ENCODE measurements around the gene CAMP. TPM values are rescaled to one million over a fixed set of nuclear protein-coding genes. Genes with fewer than 3 reads are reported as not detected.

CAMP gene
- polyA plus RNA-seq, 6 donors from 2014 or later: 5.1 TPM; not detected in 5

DNA sequence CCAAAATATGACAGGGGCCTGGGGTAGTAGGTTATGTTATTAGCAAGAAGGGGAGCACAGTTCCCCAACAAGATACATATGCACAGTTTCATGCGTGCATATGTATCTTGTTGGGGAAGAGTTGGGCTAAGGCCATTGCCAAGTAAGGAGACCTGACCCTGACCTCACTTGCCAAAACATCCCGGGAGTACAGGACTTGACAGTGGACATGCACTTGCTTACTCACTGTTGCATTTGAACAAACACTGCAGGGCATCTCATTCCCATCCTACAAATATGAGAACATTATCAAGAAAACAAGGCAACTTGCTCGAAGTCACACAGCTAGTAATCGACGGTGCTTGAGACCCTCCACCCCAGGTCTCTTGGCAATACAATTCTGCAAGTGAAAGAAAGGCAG, 4.8 kb upstream of the CAMP start:
- H3K4me1 Mint-ChIP-seq: peaks cover 25 to 34% (median 27%) of the 10 kb centered on the region in 3 donors
- H3K9me3 Mint-ChIP-seq: no peaks in the 10 kb centered on the region
- no peak for ATAC-seq (ENCODE audit: low read depth in 2 of 2)
- H3K27me3 Mint-ChIP-seq: no peaks in the 10 kb centered on the region
- no peaks in the 10 kb centered on the region for H3K36me3 Mint-ChIP-seq
- H3K4me3 Mint-ChIP-seq: no peak overlapping the region
- DNase-seq: no peak
- H3K27ac Mint-ChIP-seq: no peak overlapping the region

DNA sequence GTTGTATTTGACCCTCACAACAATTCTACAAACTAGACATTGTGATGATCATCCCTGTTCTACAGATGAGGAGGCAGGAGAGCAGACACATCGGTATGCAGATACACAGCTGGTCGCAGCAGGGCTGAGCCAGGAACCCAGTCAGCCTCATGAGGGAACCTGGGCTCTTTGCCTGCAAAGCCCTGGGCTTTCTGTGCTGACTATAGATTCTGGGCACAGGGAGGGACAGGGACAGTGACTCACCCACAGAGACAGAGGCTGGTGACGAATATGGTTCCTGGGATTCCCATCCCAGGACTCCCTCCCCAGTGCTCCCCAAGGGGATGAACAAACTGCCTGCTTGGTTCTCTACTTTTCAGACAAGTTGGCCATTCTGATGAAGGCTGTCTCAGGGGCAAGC, 3.8 kb upstream of the CAMP start:
- Mint-ChIP-seq H3K4me1 (peaks cover 35 to 44% (median 37%) of the 10 kb centered on the region in 3 donors), H3K27me3 (no peaks in the 10 kb centered on the region), H3K27ac (peak overlapping the region in 1 of 6 donors; percentile 65), H3K36me3 (no peaks in the 10 kb centered on the region), H3K4me3 (no peak overlapping the region), H3K9me3 (no peaks in the 10 kb centered on the region)
- no peak for ATAC-seq (ENCODE audit: low read depth in 2 of 2)
- DNase-seq: no peak

DNA sequence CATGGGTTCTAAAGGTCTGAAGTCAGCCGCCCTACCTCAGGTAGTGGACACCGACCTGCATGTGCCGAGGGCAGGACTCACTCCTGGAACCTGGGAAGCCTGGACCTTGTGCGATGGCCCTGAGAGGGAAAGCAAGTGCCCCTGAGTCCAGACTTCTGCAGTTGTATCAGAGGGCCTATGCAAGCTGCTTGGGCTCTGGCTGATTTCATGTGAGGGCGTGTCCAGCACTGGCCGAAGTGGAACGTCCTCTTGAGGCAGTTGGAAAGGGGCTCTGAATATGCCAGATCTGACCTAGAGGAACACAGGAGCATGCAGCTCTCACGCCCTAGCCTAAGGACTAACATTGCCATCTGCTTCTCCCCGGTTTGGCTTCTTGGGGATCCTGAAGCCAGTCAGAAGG, 2.5 kb upstream of the CAMP start:
- peak overlapping the region in 1 of 8 donors; percentile 35 for H3K4me3 Mint-ChIP-seq
- peaks cover 37 to 55% (median 44%) of the 10 kb centered on the region in 3 donors for H3K4me1 Mint-ChIP-seq

DNA sequence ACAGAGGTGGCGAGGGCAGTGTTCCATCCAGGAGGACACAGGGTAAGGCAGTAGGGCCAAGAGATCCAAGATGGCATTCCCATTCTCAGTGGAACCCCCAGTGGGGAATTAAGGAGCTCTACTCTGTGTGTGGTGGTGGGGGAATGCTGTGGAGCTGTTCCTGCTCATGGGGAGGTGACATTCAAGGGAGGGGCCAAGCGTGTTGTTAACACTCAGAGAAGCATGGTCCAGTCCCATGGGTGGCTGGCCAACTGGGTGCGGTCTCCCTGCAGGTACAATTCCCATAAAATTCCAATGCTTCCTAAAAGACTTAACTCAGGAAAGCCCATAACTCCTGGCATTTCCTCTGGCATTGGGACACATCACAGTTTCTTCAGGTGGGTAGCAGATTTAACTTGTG, 2.3 kb downstream of the CAMP start:
- ATAC-seq (ENCODE audit: low read depth in 2 of 2): no peak
- no peaks in the 10 kb centered on the region for H3K9me3 Mint-ChIP-seq

More for the DNA sequence above, 2.5 kb upstream of the CAMP start:
- H3K27me3 Mint-ChIP-seq: no peaks in the 10 kb centered on the region
- no peaks in the 10 kb centered on the region for H3K9me3 Mint-ChIP-seq
- no peak for ATAC-seq (ENCODE audit: low read depth in 2 of 2)
- no peaks in the 10 kb centered on the region for H3K36me3 Mint-ChIP-seq
- peak overlapping the region in 1 of 6 donors; percentile 84 for H3K27ac Mint-ChIP-seq
- DNase-seq: no peak

DNA sequence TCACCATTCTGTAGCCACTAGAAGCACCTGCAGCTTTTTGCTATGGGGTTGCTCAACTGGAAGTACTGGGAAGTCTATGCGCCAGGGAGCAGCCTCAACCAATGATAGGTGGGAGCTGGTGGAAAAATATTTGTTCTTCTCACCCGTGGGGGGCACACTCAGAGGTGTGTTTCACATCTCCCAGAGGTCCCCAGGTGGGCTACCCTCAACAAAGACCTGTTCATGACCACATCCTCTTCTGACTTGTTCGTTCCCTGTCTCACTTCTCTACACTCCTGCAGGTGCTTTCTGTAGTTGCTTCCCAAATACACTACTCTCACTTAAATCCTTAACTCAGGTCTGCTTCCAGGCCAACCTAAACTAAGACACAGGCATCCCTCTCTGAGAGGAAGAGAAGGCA, 3.6 kb downstream of the CAMP start:
- ATAC-seq (ENCODE audit: low read depth in 2 of 2) (peak; percentile 54 to 59), DNase-seq (peak; percentile 15)
- H3K36me3 Mint-ChIP-seq: no peaks in the 10 kb centered on the region
- peak overlapping the region in 6 of 8 donors; percentile 5 to 71 (median 22) for H3K4me3 Mint-ChIP-seq
- H3K27ac Mint-ChIP-seq: peak overlapping the region in 4 of 6 donors; percentile 40 to 94 (median 76)
- peaks cover 35 to 65% (median 50%) of the 10 kb centered on the region in 3 donors for H3K4me1 Mint-ChIP-seq
- H3K9me3 Mint-ChIP-seq: no peaks in the 10 kb centered on the region
- no peaks in the 10 kb centered on the region for H3K27me3 Mint-ChIP-seq

More for the DNA sequence above, 2.3 kb downstream of the CAMP start:
- Mint-ChIP-seq H3K4me1 (peaks cover 43 to 74% (median 59%) of the 10 kb centered on the region in 3 donors), H3K27ac (peak overlapping the region in 4 of 6 donors; percentile 27 to 82 (median 64)), H3K36me3 (no peaks in the 10 kb centered on the region), H3K27me3 (no peaks in the 10 kb centered on the region), H3K4me3 (peak overlapping the region in 3 of 8 donors; percentile 25 to 66 (median 52))
- no peak for DNase-seq

DNA sequence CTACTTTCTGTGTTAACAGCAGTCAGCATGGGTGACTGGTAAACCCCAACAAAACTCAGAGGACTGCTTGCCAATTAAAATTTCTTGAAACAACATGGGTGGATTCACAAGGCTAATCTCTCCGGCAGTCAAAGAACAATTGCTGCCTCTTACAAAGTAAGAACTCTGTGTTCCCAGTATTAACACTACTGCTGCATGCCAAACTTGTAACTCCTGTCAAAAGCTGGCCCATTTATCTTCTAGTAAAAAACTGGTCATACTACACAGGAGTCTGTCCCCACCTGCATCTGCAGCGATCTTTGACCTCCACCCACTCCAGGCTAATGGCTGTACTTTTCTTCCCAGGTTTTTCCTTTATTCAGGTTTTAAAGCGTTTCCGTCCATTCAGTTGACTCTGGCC, 8.9 kb downstream of the CAMP start:
- no peaks in the 10 kb centered on the region for H3K27me3 Mint-ChIP-seq
- H3K36me3 Mint-ChIP-seq: no peaks in the 10 kb centered on the region
- no peak for DNase-seq
- H3K4me3 Mint-ChIP-seq: no peak overlapping the region
- ATAC-seq (ENCODE audit: low read depth in 2 of 2): no peak
- H3K9me3 Mint-ChIP-seq: no peaks in the 10 kb centered on the region
- peak overlapping the region in 1 of 6 donors; percentile 5 for H3K27ac Mint-ChIP-seq
- peaks cover 9 to 29% (median 15%) of the 10 kb centered on the region in 3 donors for H3K4me1 Mint-ChIP-seq

DNA sequence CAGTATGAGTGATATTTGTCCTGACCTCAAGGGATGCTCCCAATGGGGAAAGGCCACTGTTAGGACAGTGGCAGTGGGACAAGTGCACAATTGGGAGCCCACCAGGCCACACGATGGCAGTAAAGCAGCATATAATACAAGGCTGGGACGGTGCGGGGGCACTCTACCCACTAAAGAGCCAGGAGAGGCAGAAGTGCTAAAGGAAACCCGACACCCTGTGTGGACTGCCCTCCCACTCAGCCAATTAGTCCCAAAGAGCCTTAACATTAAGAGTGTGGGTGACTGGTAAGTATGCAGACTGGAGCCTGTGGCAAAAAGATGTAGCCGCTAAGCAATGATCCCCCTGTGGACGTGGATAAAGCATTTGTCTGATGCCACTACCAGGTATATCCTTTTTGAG, 9.4 kb downstream of the CAMP start:
- peak; percentile 98 to 99 for ATAC-seq (ENCODE audit: low read depth in 2 of 2)
- H3K36me3 Mint-ChIP-seq: no peaks in the 10 kb centered on the region
- peak overlapping the region in 1 of 6 donors; percentile 5 for H3K27ac Mint-ChIP-seq
- DNase-seq: peak; percentile 50
- no peaks in the 10 kb centered on the region for H3K27me3 Mint-ChIP-seq
- H3K4me1 Mint-ChIP-seq: peaks cover 7 to 24% (median 12%) of the 10 kb centered on the region in 3 donors
- H3K4me3 Mint-ChIP-seq: peak overlapping the region in 2 of 8 donors; percentile 9 to 57
- H3K9me3 Mint-ChIP-seq: no peaks in the 10 kb centered on the region

DNA sequence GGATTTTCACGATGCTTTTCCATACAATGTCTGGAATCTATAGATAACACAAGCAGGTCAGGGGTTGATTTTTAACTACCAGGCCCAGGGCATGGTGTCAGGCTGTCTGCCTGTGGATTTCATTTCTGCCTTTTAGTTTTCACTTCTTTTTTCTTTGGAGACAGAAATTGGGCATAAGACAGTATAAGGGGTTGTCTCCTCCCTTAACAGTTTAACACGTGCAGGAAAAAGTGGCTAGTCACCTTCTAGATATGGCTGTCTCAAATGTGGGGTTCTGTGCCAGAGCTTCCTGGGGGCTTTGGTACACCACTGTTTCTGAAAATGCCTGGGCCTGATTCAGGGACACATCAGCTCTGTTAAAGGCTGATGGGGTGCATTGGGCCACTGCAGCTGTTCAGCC, 10.2 kb downstream of the CAMP start:
- DNase-seq: no peak
- no peak for ATAC-seq (ENCODE audit: low read depth in 2 of 2)
- no peaks in the 10 kb centered on the region for H3K27me3 Mint-ChIP-seq
- H3K9me3 Mint-ChIP-seq: no peaks in the 10 kb centered on the region
- no peaks in the 10 kb centered on the region for H3K36me3 Mint-ChIP-seq
- H3K4me3 Mint-ChIP-seq: no peak overlapping the region
- H3K4me1 Mint-ChIP-seq: peaks cover 7 to 19% (median 12%) of the 10 kb centered on the region in 3 donors
- H3K27ac Mint-ChIP-seq: peak overlapping the region in 1 of 6 donors; percentile 49

DNA sequence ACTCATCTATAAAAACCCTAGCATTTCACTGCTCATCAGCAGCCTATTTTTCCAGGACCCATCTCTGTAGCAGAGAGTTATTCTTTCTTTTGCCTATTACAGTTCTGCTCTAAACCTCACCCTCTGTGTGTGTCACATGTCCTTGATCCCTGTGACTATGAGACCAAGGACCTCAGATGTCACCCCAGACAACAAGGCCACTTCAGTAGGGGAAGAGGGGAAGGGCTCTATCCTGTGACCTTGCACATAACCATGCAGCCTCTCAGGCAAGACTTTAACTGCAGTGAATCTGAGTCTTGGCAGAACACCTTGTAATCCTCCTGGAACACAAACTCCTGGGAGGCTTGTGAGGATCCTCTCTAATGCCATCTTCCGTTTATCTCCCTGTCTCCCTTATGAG, 13.2 kb downstream of the CAMP start:
- no peak for ATAC-seq (ENCODE audit: low read depth in 2 of 2)

DNA sequence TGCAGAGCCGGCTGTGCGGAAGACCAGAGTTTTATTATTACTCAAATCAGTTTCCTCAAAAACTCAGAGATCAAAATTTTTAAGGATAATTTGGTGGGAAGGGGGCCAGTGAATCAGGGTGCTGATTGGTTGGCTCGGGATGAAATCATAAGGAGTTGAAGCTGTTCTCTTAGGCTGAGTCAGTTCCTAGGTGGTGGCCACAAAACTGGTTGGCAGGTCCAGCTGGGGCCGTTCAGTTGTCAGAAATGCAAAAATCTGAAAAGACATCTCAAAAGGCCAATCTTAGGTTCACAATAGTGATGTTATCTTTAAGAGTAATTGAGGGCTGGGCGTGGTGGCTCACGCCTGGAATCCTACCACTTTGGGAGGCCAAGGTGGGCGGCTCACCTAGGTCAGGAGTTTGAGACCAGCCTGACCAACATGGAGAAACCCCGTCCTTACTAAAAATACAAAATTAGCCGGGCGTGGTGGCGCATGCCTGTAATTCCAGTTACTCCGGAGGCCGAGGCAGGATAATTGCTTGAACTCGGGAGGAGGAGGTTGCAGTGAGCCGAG, 15.3 kb downstream of the CAMP start:
- Mint-ChIP-seq H3K4me3 (no peak overlapping the region), H3K36me3 (no peaks in the 10 kb centered on the region), H3K27me3 (no peaks in the 10 kb centered on the region), H3K27ac (peak overlapping the region in 1 of 6 donors; percentile 67), H3K4me1 (peaks cover 5 to 18% (median 12%) of the 10 kb centered on the region in 3 donors), H3K9me3 (no peaks in the 10 kb centered on the region)
- ATAC-seq (ENCODE audit: low read depth in 2 of 2) (no peak), DNase-seq (no peak)

More for the DNA sequence above, 13.2 kb downstream of the CAMP start:
- Mint-ChIP-seq H3K9me3 (no peaks in the 10 kb centered on the region), H3K4me3 (no peak overlapping the region), H3K4me1 (peaks cover 12 to 26% (median 23%) of the 10 kb centered on the region in 3 donors), H3K27me3 (no peaks in the 10 kb centered on the region), H3K36me3 (no peaks in the 10 kb centered on the region), H3K27ac (no peak overlapping the region)
- DNase-seq: no peak

DNA sequence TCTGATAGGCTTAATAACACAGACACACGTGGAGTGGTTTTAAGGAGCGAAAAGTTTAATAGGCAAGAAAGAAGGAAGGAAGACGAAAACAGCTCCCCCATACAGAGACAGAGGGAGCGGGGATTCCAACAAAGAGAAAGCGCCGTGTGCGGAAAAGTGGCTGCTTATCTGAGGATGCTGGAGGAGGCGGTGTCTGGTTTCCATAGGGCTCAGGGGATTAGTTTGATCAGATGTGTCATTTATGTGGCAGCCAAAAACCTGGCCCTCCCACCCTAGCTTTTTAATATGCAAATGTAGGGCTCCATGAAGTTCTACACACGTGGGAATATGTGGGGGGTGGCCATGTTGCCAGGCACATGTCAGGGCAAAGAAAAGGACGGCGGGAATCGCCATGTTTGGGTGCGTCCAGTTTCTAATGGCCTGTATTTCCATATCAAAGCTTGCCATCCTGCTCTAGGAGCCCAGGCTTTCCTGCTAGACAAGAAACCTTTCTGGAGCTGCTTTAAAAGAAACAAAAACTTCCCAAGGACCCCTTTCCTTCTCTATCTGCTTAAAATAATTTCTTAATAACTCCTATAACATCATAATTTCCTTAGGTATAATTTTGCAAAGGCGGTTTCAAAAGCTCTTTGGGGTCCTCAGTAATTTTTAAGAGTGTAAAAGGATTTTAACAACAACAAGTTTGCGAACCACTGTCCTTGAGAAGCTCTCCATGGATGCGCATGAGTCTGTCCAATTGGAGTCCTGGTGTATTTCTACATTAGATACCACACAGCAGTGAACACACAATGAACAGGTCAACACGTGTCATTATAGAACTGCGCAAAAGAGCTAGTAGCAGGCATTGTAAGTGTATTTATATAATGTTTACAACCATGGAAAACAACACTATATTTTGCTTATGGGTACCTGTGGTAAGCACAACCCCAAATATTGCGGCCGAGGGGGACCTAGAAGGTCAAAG, 17.0 kb downstream of the CAMP start:
- Mint-ChIP-seq H3K27ac (peak overlapping the region; percentile 80 to 96 (median 92)), H3K4me1 (peaks cover 5 to 20% (median 12%) of the 10 kb centered on the region in 3 donors), H3K27me3 (no peaks in the 10 kb centered on the region), H3K4me3 (peak overlapping the region; percentile 86 to 96 (median 94)), H3K36me3 (no peaks in the 10 kb centered on the region), H3K9me3 (no peaks in the 10 kb centered on the region)
- DNase-seq (no peak), ATAC-seq (ENCODE audit: low read depth in 2 of 2) (no peak)

DNA sequence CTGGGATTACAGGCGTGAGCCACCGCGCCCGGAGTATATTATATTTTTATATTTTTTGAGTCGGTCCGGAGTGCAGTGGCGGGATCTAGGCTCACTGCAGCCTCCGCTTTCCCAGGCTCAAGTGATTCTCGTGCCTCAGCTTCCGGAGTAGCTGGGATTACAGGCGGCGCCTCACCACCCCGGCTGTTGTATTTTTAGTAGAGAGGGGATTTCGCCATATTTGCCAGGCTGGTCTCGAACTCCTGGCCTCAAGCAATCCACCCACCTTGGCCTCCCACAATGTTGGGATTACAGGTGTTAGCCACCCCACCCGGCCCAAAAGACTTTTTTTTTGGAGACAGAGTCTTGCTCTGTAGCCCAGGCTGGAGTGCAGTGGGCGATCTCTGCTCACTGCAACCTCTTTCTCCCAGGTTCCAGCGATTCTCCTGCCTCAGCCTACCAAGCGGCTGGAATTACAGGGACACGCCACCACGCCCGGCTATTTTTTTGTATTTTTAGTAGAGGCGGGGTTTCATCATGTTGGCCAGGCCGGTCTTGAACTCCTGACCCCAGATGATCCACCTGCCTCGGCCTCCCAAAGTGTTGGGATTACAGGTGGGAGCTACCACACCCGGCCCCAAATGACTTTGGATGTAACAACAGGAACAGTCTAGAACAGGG, 18.6 kb downstream of the CAMP start:
- no peaks in the 10 kb centered on the region for H3K9me3 Mint-ChIP-seq
- ATAC-seq (ENCODE audit: low read depth in 2 of 2) (no peak), DNase-seq (no peak)
- H3K4me3 Mint-ChIP-seq: peak overlapping the region; percentile 86 to 96 (median 94)
- H3K4me1 Mint-ChIP-seq: peaks cover 8 to 20% (median 12%) of the 10 kb centered on the region in 3 donors
- H3K27me3 Mint-ChIP-seq: no peaks in the 10 kb centered on the region
- peak overlapping the region in 5 of 6 donors; percentile 91 to 96 (median 94) for H3K27ac Mint-ChIP-seq
- no peaks in the 10 kb centered on the region for H3K36me3 Mint-ChIP-seq

DNA sequence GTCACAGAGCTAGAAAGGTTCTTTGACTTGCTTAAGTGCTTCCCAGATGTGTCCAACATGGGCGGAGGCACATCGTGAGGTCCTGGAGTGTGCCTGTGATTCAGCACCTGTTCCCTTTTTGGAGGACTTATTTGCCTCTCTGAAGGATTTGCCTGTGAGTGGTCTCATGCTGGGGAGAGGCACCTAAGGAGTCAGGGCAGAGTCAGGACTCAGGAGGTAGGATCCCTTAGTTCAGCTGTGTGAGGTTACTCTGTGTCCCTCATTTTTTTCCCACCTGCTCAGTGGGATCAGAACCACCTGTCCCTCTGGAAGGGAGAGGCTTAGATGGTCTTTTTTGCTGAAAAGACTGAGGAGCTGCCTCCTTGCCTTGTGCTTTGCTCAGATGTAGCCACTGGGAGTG, 20.6 kb downstream of the CAMP start:
- Mint-ChIP-seq H3K36me3 (peaks cover 0 to 6% of the 10 kb centered on the region in 2 donors), H3K9me3 (no peaks in the 10 kb centered on the region), H3K4me3 (peak overlapping the region in 1 of 8 donors; percentile 30), H3K27me3 (no peaks in the 10 kb centered on the region), H3K4me1 (peaks cover 8 to 26% (median 12%) of the 10 kb centered on the region in 3 donors), H3K27ac (peak overlapping the region in 2 of 6 donors; percentile 32 to 60)
- ATAC-seq (ENCODE audit: low read depth in 2 of 2) (no peak), DNase-seq (no peak)

Measured in naive B cell (primary cell).